Measurements from ENCODE around the gene OR2T27. TPM values are rescaled to one million over a fixed set of nuclear protein-coding genes. Genes with fewer than 3 reads are reported as not detected.
A peak's percentile ranks its signal among the peaks of the same experiment; 100 is the strongest.

OR2T27 gene
- total RNA-seq, 4 donors from 2014 or later: not detected

GRCh38 chr1:248627971-248628844 lies 27.1 kb downstream of the OR2T27 start:
- in situ Hi-C loops (cut with MboI; ENCODE audit: low pct_ligation_motif_present in 1 of 4, low pct_unique_long_range_greater_than_20kb in 1 of 4, low sequenced_read_pairs in 3 of 4): loop anchor here in 2 of 4 donors (10.0 kb wide), 1 partner anchor 57 kb away; no protein-coding TSS in a partner anchor

GRCh38 chr1:248625971-248626370 lies 29.4 kb downstream of the OR2T27 start:
- H3K27me3 ChIP-seq: no peaks in the 10 kb centered on the region
- no peak overlapping the region for H3K4me3 ChIP-seq
- WGBS, 2 donors (ENCODE audit: low coverage in 1 of 2): 80 to 86% methylated on average over 3 to 5 of the region's 5 CpGs
- no peak overlapping the region for H3K27ac ChIP-seq
- DNase-seq: no peak
- in situ Hi-C loops (cut with MboI; ENCODE audit: low pct_ligation_motif_present in 1 of 4, low pct_unique_long_range_greater_than_20kb in 1 of 4, low sequenced_read_pairs in 3 of 4): loop anchor here in 2 of 4 donors (10.0 kb wide), 1 partner anchor 59 kb away; no protein-coding TSS in a partner anchor
- no peaks in the 10 kb centered on the region for H3K9me3 ChIP-seq
- no peaks in the 10 kb centered on the region for H3K4me1 ChIP-seq
- TF ChIP-seq EP300 (IDR thresholded peaks at IDR 0.05; ENCODE audit: low read depth): no peak
- TF ChIP-seq POLR2AphosphoS5 (IDR thresholded peaks at IDR 0.05): no peak
- TF ChIP-seq, protein P1, sequence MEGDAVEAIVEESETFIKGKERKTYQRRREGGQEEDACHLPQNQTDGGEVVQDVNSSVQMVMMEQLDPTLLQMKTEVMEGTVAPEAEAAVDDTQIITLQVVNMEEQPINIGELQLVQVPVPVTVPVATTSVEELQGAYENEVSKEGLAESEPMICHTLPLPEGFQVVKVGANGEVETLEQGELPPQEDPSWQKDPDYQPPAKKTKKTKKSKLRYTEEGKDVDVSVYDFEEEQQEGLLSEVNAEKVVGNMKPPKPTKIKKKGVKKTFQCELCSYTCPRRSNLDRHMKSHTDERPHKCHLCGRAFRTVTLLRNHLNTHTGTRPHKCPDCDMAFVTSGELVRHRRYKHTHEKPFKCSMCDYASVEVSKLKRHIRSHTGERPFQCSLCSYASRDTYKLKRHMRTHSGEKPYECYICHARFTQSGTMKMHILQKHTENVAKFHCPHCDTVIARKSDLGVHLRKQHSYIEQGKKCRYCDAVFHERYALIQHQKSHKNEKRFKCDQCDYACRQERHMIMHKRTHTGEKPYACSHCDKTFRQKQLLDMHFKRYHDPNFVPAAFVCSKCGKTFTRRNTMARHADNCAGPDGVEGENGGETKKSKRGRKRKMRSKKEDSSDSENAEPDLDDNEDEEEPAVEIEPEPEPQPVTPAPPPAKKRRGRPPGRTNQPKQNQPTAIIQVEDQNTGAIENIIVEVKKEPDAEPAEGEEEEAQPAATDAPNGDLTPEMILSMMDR (IDR thresholded peaks at IDR 0.05): no peak
- no peak for TF ChIP-seq POLR2A (IDR thresholded peaks at IDR 0.05)
- intact Hi-C loops (cut with DNase I; ENCODE audit: low total_unique reads): no loop called here
- H3K36me3 ChIP-seq: no peaks in the 10 kb centered on the region

More at GRCh38 chr1:248627971-248628844, 27.1 kb downstream of the OR2T27 start:
- Histone ChIP-seq H3K27ac (no peak overlapping the region), H3K4me3 (no peak overlapping the region), H3K27me3 (no peaks in the 10 kb centered on the region), H3K4me1 (no peaks in the 10 kb centered on the region), H3K36me3 (no peaks in the 10 kb centered on the region), H3K9me3 (no peaks in the 10 kb centered on the region)
- TF ChIP-seq, protein P1 (IDR thresholded peaks at IDR 0.05): no peak
- TF ChIP-seq POLR2AphosphoS5 (IDR thresholded peaks at IDR 0.05) (no peak), POLR2A (IDR thresholded peaks at IDR 0.05) (no peak), EP300 (IDR thresholded peaks at IDR 0.05; ENCODE audit: low read depth) (no peak)
- 68 to 73% methylated on average over 8 to 9 of the region's 9 CpGs for WGBS, 2 donors (ENCODE audit: low coverage in 1 of 2)
- DNase-seq: no peak
- intact Hi-C loops (cut with DNase I; ENCODE audit: low total_unique reads): no loop called here

DNA sequence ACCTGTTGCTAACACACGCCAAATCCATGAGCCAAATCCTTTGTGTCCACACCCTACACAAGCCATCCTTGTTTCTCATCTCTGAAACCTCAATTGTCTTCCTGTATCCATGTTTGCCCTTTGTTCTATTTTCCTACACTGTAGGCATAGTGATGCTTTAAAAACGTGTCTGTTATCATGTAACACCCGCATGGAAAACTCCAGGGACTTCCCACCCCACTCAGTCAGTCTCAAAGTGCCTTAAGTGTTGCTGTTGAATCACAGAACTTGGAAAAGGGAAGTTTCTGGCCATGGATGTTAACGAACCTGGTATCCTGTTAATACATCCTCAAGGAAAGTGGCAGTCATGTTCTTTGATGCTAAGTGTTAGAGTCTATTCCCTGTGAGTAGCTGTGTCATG lies 30.2 kb downstream of the OR2T27 start:
- no peaks in the 10 kb centered on the region for H3K36me3 ChIP-seq
- no peak overlapping the region for H3K4me3 ChIP-seq
- H3K27ac ChIP-seq: no peak overlapping the region
- H3K9me3 ChIP-seq: no peaks in the 10 kb centered on the region
- no peaks in the 10 kb centered on the region for H3K4me1 ChIP-seq
- intact Hi-C loops (cut with DNase I; ENCODE audit: low total_unique reads) (no loop called here), in situ Hi-C loops (cut with MboI; ENCODE audit: low pct_ligation_motif_present in 1 of 4, low pct_unique_long_range_greater_than_20kb in 1 of 4, low sequenced_read_pairs in 3 of 4) (loop anchor here in 2 of 4 donors (10.0 kb wide), 1 partner anchor 60 kb away; no protein-coding TSS in a partner anchor)
- H3K27me3 ChIP-seq: no peaks in the 10 kb centered on the region
- no peak for DNase-seq
- WGBS, 2 donors (ENCODE audit: low coverage in 1 of 2): 68 to 76% methylated on average over 3 to 4 of the region's 4 CpGs
- TF ChIP-seq POLR2A (IDR thresholded peaks at IDR 0.05) (no peak), EP300 (IDR thresholded peaks at IDR 0.05; ENCODE audit: low read depth) (no peak), POLR2AphosphoS5 (IDR thresholded peaks at IDR 0.05) (no peak)
- TF ChIP-seq, protein P1 (IDR thresholded peaks at IDR 0.05): no peak

DNA sequence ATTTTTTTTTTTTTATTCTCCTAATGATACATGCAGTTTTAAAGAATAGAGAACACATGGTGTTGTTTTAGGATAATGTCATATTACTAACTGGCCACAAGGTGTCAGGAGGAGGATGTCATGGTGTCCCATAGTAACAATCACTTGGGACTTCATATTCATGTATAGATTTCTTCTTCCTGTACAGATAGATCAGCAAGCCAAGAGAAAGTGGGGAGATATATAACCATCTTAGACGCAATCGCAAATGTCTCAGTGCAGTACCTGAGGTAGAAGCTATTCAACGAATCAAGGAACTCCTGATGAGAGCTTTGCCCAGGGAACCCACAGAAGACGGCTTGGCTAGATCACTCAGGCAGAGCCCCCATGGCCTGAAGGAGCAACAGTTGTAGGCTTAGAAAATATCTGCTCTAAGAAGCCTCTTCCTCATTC lies 32.7 kb downstream of the OR2T27 start:
- intact Hi-C loops (cut with DNase I; ENCODE audit: low total_unique reads): no loop called here

More for the DNA sequence above, 32.7 kb downstream of the OR2T27 start:
- Histone ChIP-seq H3K27ac (no peak overlapping the region), H3K27me3 (no peaks in the 10 kb centered on the region), H3K4me3 (no peak overlapping the region), H3K36me3 (no peaks in the 10 kb centered on the region), H3K4me1 (no peaks in the 10 kb centered on the region), H3K9me3 (no peaks in the 10 kb centered on the region)
- no peak for DNase-seq
- no peak for TF ChIP-seq POLR2AphosphoS5 (IDR thresholded peaks at IDR 0.05)
- TF ChIP-seq, protein P1 (IDR thresholded peaks at IDR 0.05): peak; percentile 41 to 62 (median 56)
- 63% methylated on average over 4 of the region's 4 CpGs; no CpG with 5 or more reads in 1 of the 2 donors for WGBS, 2 donors (ENCODE audit: low coverage in 1 of 2)
- in situ Hi-C loops (cut with MboI; ENCODE audit: low pct_ligation_motif_present in 1 of 4, low pct_unique_long_range_greater_than_20kb in 1 of 4, low sequenced_read_pairs in 3 of 4): loop anchor here in 2 of 4 donors (10.0 kb wide), 1 partner anchor 62 kb away; no protein-coding TSS in a partner anchor
